Measurements from ENCODE around the gene TFAP2A.
A peak's percentile ranks its signal among the peaks of the same experiment; 100 is the strongest.

The TFAP2A gene

GRCh38 chr6:10411131-10411970 lies 3.5 kb downstream of the TFAP2A start:
- H3K27ac ChIP-seq = peak overlapping the region; percentile 87

GRCh38 chr6:10410207-10411050 lies 4.4 kb downstream of the TFAP2A start:
- peak overlapping the region; percentile 87 for H3K27ac ChIP-seq
- TF ChIP-seq CTCF (conservative IDR thresholded peaks at IDR 0.05) = no peak

More at GRCh38 chr6:10411131-10411970, 3.5 kb downstream of the TFAP2A start:
- no peak for TF ChIP-seq CTCF (conservative IDR thresholded peaks at IDR 0.05)

- H3K27ac ChIP-seq = peak overlapping the region; percentile 87
- no peak for TF ChIP-seq CTCF (conservative IDR thresholded peaks at IDR 0.05)
Observed at GRCh38 chr6:10409731-10410206, 5.1 kb downstream of the TFAP2A start.

- H3K27ac ChIP-seq = peak overlapping the region; percentile 87
Observed at GRCh38 chr6:10409233-10409721, 5.6 kb downstream of the TFAP2A start.

GRCh38 chr6:10408457-10408856 lies 6.4 kb downstream of the TFAP2A start:
- no peak for TF ChIP-seq CTCF (conservative IDR thresholded peaks at IDR 0.05)
- H3K27ac ChIP-seq = peak overlapping the region; percentile 87

More at GRCh38 chr6:10409233-10409721, 5.6 kb downstream of the TFAP2A start:
- no peak for TF ChIP-seq CTCF (conservative IDR thresholded peaks at IDR 0.05)

- TF ChIP-seq CTCF (conservative IDR thresholded peaks at IDR 0.05) = no peak
- peak overlapping the region; percentile 87 for H3K27ac ChIP-seq
Observed at GRCh38 chr6:10407674-10408054, 7.2 kb downstream of the TFAP2A start.

Measured in VCaP (cell line).